Measurements from ENCODE around the gene FGF16.
"Not testable (repeated sequence)": the region's sequence is repeated elsewhere in the genome, so short reads cannot be mapped to it uniquely, and the experiment has no call there.

Gene FGF16

DNA sequence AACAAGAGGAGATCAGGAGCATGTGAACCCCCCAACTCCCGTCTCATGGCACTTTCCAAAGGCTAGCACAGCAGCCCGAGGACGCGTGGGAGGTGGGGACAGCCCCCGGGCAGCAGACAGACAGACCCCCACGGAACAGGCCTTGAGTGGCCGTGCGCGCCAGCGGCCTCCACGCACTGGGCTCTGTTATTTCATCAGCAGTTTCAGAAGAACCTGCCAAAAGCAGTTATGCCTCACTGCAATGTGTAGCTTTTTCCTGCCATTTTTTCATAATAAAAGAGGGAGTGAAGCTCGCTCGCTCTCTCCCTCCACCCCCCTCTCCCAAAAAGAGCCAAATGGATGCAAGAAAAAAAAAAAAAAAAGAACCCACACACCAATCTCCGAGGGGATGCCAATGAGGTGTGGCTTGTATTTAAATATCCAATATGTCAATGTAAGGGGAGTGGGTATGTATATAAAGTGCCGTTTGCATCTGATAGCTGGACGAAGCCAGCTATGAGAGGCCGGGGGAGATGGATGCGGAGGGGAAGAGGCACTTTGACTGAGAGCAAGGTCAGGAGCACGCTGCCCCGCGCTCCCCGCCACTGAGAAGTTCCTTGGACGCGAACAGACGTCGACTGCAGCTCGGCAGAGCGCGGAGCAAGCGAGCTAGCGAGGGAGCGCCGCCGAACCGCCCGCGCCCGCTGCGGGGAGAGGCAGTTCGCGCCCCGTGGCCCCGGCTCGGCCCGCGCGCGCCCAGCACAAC lies at the start of gene FGF16:
FGF16 (plus strand) TSS at position 482 of the 745 bp plus-strand sequence. CDS start 286 bp downstream, outside the sequence.
- H3K4me3 Mint-ChIP-seq: peak within 1 kb of the TSS; percentile 63 to 69
- H3K9me3 Mint-ChIP-seq: no peaks in the 10 kb centered on the region
- peaks cover 36% of the 10 kb centered on the region in 2 donors for H3K27me3 Mint-ChIP-seq
- ATAC-seq (replicated peaks) (peak; percentile 45 to 51), DNase-seq (no peak)
- H3K27ac Mint-ChIP-seq: no peak within 1 kb of the TSS
- no peaks in the 10 kb centered on the region for H3K36me3 Mint-ChIP-seq
- peaks cover 4 to 17% of the 10 kb centered on the region in 2 donors for H3K4me1 Mint-ChIP-seq

DNA sequence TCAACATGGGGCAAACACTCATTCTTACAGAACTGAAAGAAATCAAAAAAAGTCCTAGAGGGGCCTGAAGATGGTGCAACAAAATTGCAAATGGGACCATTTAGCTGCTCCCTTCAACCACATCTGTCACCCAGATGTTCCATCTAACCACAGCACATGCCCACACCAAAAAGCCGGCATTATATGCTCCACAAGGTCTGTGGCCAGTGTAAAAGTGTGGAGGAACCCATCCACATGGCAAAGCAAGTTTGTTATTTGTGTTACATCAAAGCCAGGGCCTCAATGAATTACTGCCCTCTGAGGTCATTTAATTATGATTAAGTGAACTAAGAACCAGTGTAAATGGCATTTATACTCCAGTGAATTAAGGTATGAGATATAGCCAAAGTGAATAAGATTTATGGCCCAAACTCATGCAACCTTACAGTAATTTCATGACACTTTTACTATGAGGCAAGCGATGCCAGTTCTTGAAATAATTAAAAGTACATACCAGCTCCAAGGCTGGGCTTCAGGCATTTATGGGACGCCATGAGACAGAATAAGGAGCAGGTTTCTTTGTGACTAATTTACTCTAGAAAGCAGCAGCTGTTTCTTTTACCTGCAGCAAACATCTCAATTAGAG lies 48.7 kb upstream of the FGF16 start:
- H3K4me1 Mint-ChIP-seq: no peaks in the 10 kb centered on the region
- H3K27me3 Mint-ChIP-seq: no peaks in the 10 kb centered on the region
- ATAC-seq (replicated peaks) (no peak), DNase-seq (no peak)
- peaks cover 0 to 3% of the 10 kb centered on the region in 2 donors for H3K9me3 Mint-ChIP-seq
- H3K4me3 Mint-ChIP-seq: no peak overlapping the region
- H3K27ac Mint-ChIP-seq: no peak overlapping the region
- H3K36me3 Mint-ChIP-seq: no peaks in the 10 kb centered on the region

DNA sequence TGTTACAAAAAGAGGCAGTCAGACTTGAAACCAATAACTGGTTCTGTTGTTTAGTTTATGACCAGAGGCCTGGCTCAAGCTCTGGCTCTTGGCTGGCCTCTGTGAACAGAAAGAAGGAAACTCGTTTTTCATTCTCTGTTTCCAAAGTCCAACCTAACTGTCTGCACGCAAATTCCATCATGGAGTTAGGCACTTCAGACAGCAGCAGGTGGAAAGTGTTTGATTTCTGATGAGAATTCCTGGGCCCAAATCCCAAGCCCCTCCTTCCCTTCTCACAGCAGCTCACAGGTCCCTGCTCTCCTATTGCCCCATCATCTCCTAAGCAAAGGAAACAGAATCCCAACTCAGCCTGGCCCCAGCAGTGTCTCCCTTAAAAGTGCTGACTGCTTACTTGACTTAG lies 42.8 kb upstream of the FGF16 start:
- Mint-ChIP-seq H3K27me3 (no peaks in the 10 kb centered on the region), H3K4me1 (no peaks in the 10 kb centered on the region), H3K36me3 (no peaks in the 10 kb centered on the region)

DNA sequence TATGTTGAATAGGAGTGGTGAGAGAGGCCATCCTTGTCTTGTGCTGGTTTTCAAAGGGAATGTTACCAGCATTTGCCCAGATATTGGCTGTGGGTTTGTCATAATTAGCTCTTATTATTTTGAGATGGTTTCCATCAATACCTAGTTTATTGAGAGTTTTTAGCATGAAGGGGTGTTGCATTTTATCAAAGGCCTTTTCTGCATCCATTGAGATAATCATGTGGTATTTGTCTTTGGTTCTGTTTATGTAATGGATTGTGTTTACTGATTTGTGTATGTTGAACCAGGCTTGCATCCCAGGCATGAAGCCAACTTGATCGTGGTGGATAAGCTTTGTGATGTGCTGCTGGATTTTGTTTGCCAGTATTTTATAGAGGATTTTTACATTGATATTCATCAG lies 39.4 kb upstream of the FGF16 start:
- not testable (repeated sequence) for ATAC-seq (replicated peaks); DNase-seq; H3K27me3 Mint-ChIP-seq; H3K4me1 Mint-ChIP-seq; H3K27ac Mint-ChIP-seq; H3K9me3 Mint-ChIP-seq; H3K4me3 Mint-ChIP-seq; H3K36me3 Mint-ChIP-seq

More for the DNA sequence above, 42.8 kb upstream of the FGF16 start:
- H3K4me3 Mint-ChIP-seq: no peak overlapping the region
- DNase-seq (no peak), ATAC-seq (replicated peaks) (no peak)
- no peaks in the 10 kb centered on the region for H3K9me3 Mint-ChIP-seq
- H3K27ac Mint-ChIP-seq: no peak overlapping the region

DNA sequence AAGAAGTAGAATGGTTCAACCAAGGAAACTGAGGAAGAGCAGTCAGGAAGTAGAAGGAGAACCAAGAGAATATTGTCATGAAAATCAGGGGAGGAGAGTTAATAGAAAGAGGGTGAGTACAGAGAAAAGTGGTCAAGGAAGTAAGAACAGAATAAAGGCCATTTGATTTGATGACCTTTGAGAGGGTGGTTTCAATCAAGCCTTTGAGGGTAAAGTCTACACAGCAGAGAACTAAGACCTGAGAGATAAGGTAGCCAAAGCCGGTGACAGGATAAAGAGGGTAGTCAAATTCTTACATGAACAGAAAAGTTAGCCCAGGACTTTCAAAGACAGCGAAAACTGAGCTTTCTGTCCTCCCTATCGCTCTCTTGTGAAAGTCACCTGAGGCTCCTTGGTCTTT lies 34.6 kb upstream of the FGF16 start:
- Mint-ChIP-seq H3K36me3 (peaks cover 0 to 3% of the 10 kb centered on the region in 2 donors), H3K9me3 (peaks cover 0 to 2% of the 10 kb centered on the region in 2 donors), H3K4me1 (no peaks in the 10 kb centered on the region), H3K27ac (no peak overlapping the region), H3K4me3 (no peak overlapping the region), H3K27me3 (peaks cover 4 to 5% of the 10 kb centered on the region in 2 donors)
- DNase-seq: no peak
- ATAC-seq (replicated peaks): no peak

DNA sequence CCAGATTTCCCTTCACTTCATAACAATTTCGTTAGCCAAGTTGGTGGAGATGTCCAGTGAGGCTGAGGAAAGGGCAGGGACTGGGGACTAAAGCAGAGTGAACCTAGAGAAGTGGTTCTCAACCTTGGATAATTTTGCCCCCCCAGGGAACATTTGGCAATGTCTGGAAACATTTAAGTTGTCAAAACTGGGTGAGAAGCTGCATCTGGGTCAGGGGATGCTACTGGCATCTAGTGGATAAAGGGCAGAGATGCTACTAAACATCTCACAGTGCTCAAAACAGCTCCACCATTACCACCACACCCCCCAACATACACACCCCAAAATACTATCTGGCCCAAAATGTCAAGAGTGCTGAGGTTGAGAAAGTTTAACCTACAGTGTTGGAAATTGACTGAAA lies 32.0 kb upstream of the FGF16 start:
- peaks cover 0 to 2% of the 10 kb centered on the region in 2 donors for H3K9me3 Mint-ChIP-seq
- no peak overlapping the region for H3K27ac Mint-ChIP-seq
- no peak for DNase-seq
- no peaks in the 10 kb centered on the region for H3K4me1 Mint-ChIP-seq
- H3K4me3 Mint-ChIP-seq: no peak overlapping the region
- H3K27me3 Mint-ChIP-seq: peaks cover 4 to 5% of the 10 kb centered on the region in 2 donors
- ATAC-seq (replicated peaks): no peak
- H3K36me3 Mint-ChIP-seq: peaks cover 0 to 3% of the 10 kb centered on the region in 2 donors

DNA sequence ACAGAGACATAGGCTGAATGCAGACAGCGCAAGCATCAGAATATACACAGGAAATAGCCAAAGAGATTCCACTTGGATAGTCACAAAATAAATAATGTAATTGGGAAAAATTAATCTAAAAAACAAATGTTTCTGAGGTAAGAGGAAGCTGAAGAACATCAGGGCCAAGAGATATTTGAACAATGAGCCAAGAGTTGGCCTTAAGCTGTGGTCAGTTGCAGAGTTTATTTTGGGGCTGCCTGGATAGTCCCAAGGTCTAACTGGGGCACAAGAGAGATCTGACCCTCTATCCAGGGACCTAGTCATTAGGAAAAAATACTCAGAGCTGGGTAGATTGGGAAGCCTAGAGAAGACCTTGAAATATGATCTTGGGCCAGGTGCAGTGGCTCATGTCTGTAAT lies 31.3 kb upstream of the FGF16 start:
- Mint-ChIP-seq H3K27ac (no peak overlapping the region), H3K27me3 (peaks cover 4 to 5% of the 10 kb centered on the region in 2 donors), H3K4me3 (no peak overlapping the region), H3K9me3 (no peaks in the 10 kb centered on the region), H3K4me1 (no peaks in the 10 kb centered on the region), H3K36me3 (no peaks in the 10 kb centered on the region)
- DNase-seq: no peak
- no peak for ATAC-seq (replicated peaks)

DNA sequence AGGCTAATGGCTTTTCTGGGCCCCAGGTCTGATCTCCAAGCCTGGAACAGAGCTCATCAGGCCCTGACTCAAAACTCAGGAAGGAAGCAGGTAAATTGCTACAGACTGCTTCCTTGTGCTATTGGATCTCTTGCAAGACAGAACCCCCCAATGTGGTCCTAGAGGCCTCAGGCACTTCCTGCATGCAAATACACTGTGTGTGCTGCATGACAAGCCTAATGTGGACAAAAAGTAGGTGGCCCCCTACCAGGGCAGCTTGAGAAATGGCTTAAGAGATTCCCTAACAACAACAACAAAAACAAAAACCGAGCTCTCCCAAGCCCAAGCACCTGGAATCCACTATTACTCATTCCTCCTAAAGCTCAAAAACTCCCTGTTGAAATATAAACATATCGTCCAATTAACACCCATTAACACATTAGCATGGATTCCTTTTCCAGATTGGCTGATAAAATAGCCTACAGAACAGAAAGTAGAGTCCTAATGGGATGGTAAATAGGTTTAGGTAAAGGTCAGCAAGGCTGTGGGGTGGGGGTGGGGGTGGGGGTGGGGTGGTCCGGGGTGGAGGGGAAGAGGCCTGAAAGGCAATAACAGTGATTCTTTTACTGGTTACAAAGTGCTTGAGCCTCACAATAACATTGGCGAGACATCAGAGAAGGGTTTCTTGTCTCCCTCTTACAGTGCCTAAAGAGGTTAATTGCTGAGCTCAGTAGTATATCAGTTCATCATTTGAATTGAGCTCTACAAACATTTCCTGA lies 24.1 kb upstream of the FGF16 start:
- Mint-ChIP-seq H3K27me3 (no peaks in the 10 kb centered on the region), H3K4me1 (no peaks in the 10 kb centered on the region), H3K27ac (no peak overlapping the region), H3K9me3 (no peaks in the 10 kb centered on the region), H3K4me3 (no peak overlapping the region), H3K36me3 (no peaks in the 10 kb centered on the region)
- DNase-seq (no peak), ATAC-seq (replicated peaks) (no peak)

DNA sequence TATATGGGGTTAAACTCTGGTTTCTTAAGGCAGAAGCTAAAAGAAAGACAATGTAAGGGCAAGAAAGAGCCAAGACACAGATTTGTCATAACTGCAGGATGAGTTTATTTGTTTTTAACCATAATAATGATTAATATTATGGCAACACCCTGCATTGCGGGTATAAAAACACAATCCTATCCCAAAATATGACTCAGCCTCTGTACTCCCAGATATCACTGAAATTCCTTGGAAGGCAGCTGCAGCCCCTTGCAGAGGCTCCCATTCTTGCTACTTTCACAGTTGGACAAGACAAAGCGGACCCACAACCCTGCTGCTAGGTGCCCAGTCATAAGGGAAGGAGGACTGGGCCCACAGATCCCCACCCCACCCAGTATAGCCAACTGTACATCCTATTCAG lies 20.4 kb upstream of the FGF16 start:
- no peak for ATAC-seq (replicated peaks)
- no peaks in the 10 kb centered on the region for H3K27me3 Mint-ChIP-seq
- H3K4me3 Mint-ChIP-seq: no peak overlapping the region
- no peak overlapping the region for H3K27ac Mint-ChIP-seq
- DNase-seq: no peak
- no peaks in the 10 kb centered on the region for H3K9me3 Mint-ChIP-seq
- no peaks in the 10 kb centered on the region for H3K36me3 Mint-ChIP-seq
- H3K4me1 Mint-ChIP-seq: no peaks in the 10 kb centered on the region

DNA sequence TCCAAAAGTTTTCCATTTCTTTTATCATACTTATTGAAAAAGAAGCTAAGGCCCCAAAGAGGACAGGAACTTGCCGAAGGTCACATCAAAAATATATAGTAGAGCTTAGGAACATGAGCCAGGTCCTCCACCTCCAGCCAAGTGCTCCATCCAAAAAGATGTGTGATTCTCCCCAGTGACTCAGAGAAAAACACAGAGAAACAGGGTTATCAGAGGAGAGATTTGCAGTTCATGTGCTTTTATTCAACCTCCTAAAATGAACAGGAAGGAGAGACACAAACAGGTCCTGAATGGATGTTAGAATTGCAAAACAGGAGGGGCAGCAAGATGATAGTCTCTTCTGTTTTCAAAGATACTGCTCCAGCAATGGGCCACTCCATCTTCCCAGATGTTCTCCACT lies 19.6 kb upstream of the FGF16 start:
- Mint-ChIP-seq H3K36me3 (no peaks in the 10 kb centered on the region), H3K4me1 (no peaks in the 10 kb centered on the region), H3K4me3 (no peak overlapping the region), H3K27me3 (no peaks in the 10 kb centered on the region), H3K9me3 (no peaks in the 10 kb centered on the region), H3K27ac (no peak overlapping the region)
- ATAC-seq (replicated peaks): no peak
- DNase-seq: no peak

DNA sequence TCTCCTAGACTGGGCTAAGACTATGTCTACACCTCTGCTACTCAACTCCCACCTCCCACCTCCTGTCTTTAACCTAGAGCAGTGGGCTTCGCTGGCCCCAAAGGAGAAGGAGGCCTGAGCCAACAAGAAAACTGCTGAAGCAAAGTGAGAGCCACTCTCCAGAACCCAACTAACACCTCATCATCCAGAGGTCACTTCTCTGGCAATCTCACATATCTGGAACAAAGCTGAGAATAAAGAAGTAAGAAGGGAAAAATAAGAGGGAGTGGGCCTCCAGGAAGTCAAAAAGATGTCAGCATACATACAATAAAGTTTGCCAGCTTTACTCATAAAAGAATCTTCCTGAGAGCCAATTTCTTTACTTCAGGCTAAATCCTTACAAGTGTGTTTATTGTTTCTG lies 18.6 kb upstream of the FGF16 start:
- Mint-ChIP-seq H3K4me3 (no peak overlapping the region), H3K27me3 (no peaks in the 10 kb centered on the region), H3K9me3 (no peaks in the 10 kb centered on the region), H3K36me3 (no peaks in the 10 kb centered on the region), H3K27ac (no peak overlapping the region), H3K4me1 (no peaks in the 10 kb centered on the region)
- ATAC-seq (replicated peaks) (no peak), DNase-seq (no peak)

DNA sequence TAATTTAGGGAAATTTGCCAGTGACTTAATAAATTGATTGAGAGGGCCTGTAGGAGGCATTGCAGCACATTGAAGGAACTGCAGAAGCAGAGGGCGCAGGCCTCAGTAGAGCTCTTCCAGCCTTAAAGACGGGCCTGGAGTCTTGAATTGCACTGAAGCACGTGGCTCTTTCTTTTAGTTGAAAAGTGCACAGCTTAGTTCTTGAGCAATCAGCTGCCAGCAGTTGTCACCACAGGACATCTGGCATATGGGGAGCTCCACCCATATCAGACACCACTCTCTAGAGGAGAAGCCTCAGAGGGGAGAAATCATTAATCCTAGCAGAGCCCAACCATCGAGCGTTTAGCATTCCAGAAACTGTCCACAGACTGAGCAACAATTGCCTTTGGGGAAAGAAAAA lies 16.0 kb upstream of the FGF16 start:
- Mint-ChIP-seq H3K4me1 (no peaks in the 10 kb centered on the region), H3K9me3 (no peaks in the 10 kb centered on the region), H3K27me3 (no peaks in the 10 kb centered on the region), H3K4me3 (no peak overlapping the region), H3K36me3 (no peaks in the 10 kb centered on the region), H3K27ac (no peak overlapping the region)
- ATAC-seq (replicated peaks): no peak
- DNase-seq: no peak

DNA sequence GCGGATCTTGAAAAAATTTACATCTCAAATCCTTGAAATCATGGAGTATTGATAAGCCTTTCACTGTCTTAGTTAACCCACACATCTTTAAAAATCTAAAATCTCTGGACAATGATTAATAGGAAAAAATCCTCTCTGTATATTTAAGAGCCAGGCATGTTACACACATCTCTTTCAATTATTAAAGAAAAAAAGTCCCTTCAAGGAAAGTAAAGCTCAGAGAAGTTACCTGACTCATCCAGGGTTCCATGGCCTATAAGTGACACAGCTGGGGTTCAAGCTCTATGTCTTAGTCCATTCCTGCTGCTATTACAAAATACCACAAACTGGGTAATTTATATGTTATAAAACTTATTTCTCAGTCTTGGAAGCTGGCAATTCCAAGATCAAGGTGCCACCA lies 14.2 kb upstream of the FGF16 start:
- Mint-ChIP-seq H3K27ac (no peak overlapping the region), H3K27me3 (no peaks in the 10 kb centered on the region), H3K9me3 (no peaks in the 10 kb centered on the region), H3K36me3 (no peaks in the 10 kb centered on the region), H3K4me1 (peaks cover 2 to 6% of the 10 kb centered on the region in 2 donors), H3K4me3 (no peak overlapping the region)
- no peak for DNase-seq
- ATAC-seq (replicated peaks): no peak

DNA sequence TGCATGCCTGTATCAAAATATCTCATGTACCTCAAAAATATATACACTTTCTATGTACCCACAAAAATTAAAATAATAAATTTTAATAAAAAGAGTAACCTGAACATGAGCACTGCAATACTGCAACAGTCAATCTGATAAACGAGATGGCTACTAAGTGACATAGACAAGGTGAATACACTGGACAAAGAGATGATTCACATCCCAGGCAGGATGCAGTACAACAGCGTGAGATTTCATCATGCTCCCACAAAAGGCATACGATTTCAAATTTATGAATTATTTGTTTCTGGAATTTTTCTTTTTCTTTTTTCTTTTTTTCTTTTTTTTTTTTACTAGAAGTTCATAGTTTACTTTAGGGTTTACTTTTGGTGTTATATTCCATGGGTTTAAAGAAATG lies 12.2 kb upstream of the FGF16 start:
- no peaks in the 10 kb centered on the region for H3K9me3 Mint-ChIP-seq
- DNase-seq: no peak
- ATAC-seq (replicated peaks): no peak
- no peak overlapping the region for H3K4me3 Mint-ChIP-seq
- no peak overlapping the region for H3K27ac Mint-ChIP-seq
- no peaks in the 10 kb centered on the region for H3K27me3 Mint-ChIP-seq
- peaks cover 2 to 6% of the 10 kb centered on the region in 2 donors for H3K4me1 Mint-ChIP-seq
- H3K36me3 Mint-ChIP-seq: no peaks in the 10 kb centered on the region

DNA sequence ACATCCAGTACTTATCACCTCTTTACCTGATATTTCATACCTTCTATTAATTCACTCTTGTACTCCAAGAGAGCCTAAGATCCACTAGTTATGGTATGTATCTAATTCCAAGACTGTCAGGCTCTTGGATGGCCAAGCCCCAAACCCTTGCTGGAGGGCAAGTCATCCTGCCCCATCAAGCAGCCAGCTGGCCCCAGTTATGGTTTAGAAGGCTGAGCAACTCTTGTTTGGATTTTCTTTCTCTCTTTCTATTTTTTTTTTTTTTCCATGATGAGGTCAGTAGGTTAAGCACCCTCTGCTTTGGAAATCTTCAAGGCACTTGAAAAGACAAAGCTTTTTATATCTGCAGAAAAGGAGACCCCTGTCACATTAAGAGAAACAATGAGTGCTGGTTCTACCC lies 10.9 kb upstream of the FGF16 start:
- ATAC-seq (replicated peaks): no peak
- Mint-ChIP-seq H3K4me1 (peaks cover 2 to 6% of the 10 kb centered on the region in 2 donors), H3K4me3 (no peak overlapping the region), H3K9me3 (no peaks in the 10 kb centered on the region), H3K27ac (no peak overlapping the region), H3K36me3 (no peaks in the 10 kb centered on the region), H3K27me3 (no peaks in the 10 kb centered on the region)
- no peak for DNase-seq
